Measurements from ENCODE around the gene ELMOD1. TPM values are rescaled to one million over a fixed set of nuclear protein-coding genes. Genes with fewer than 3 reads are reported as not detected.

Gene ELMOD1
- total and polyA plus RNA-seq, 7 experiments from 2014 or later = not detected

- no peaks in the 10 kb centered on the region for H3K36me3 ChIP-seq (ENCODE audit: control insufficient read depth in 2 of 3, insufficient read depth in 3 of 3, low read length in 3 of 3)
- H3K27me3 Mint-ChIP-seq = peaks cover 17 to 49% (median 19%) of the 10 kb centered on the region in 5 donors
- ChIA-PET CTCF (no interaction called here), POLR2A (no interaction called here)
- ATAC-seq (no peak), DNase-seq (no peak)
- H3K27ac ChIP-seq (ENCODE audit: low read depth, low read length) = no peak overlapping the region
- H3K4me1 ChIP-seq (ENCODE audit: control insufficient read depth in 2 of 2, insufficient read depth in 2 of 2, low read length in 2 of 2) = no peaks in the 10 kb centered on the region
- H3K9me3 ChIP-seq (ENCODE audit: control insufficient read depth in 2 of 3, low read length in 3 of 3) = no peaks in the 10 kb centered on the region
- peaks cover 0 to 1% (median 0%) of the 10 kb centered on the region in 7 donors for H3K4me1 Mint-ChIP-seq
- H3K4me3 Mint-ChIP-seq = no peak overlapping the region
- no peak overlapping the region for H3K27ac Mint-ChIP-seq
- H3K27me3 ChIP-seq (ENCODE audit: control insufficient read depth in 2 of 2, insufficient read depth in 2 of 2, low read length in 2 of 2) = peaks cover 0 to 2% of the 10 kb centered on the region in 2 donors
- peaks cover 0 to 2% (median 0%) of the 10 kb centered on the region in 11 donors for H3K9me3 Mint-ChIP-seq
- intact Hi-C loops (cut with micrococcal nuclease) = no loop called here
- H3K4me3 ChIP-seq (ENCODE audit: low read length) = no peak overlapping the region
- H3K36me3 Mint-ChIP-seq = no peaks in the 10 kb centered on the region
These were observed 57.3 kb downstream of the ELMOD1 start for GRCh38 chr11:107648242-107648641.

- Histone ChIP-seq H3K27me3 (ENCODE audit: control insufficient read depth in 2 of 2, insufficient read depth in 2 of 2, low read length in 2 of 2) (peaks cover 0 to 2% of the 10 kb centered on the region in 2 donors), H3K4me3 (ENCODE audit: low read length) (no peak overlapping the region), H3K9me3 (ENCODE audit: control insufficient read depth in 2 of 3, low read length in 3 of 3) (no peaks in the 10 kb centered on the region), H3K4me1 (ENCODE audit: control insufficient read depth in 2 of 2, insufficient read depth in 2 of 2, low read length in 2 of 2) (no peaks in the 10 kb centered on the region), H3K27ac (ENCODE audit: low read depth, low read length) (no peak overlapping the region), H3K36me3 (ENCODE audit: control insufficient read depth in 2 of 3, insufficient read depth in 3 of 3, low read length in 3 of 3) (no peaks in the 10 kb centered on the region)
- peaks cover 19 to 57% (median 32%) of the 10 kb centered on the region in 5 donors for H3K27me3 Mint-ChIP-seq
- POLR2A ChIA-PET = no interaction called here
- no peaks in the 10 kb centered on the region for H3K36me3 Mint-ChIP-seq
- no peak overlapping the region for H3K27ac Mint-ChIP-seq
- no peak overlapping the region for H3K4me3 Mint-ChIP-seq
- peaks cover 0 to 1% (median 0%) of the 10 kb centered on the region in 7 donors for H3K4me1 Mint-ChIP-seq
- CTCF ChIA-PET = no interaction called here
- no peaks in the 10 kb centered on the region for H3K9me3 Mint-ChIP-seq
- no peak for ATAC-seq
- DNase-seq = no peak
- intact Hi-C loops (cut with micrococcal nuclease) = no loop called here
These were observed 60.7 kb downstream of the ELMOD1 start for GRCh38 chr11:107651672-107652071.

- Mint-ChIP-seq H3K27ac (no peak overlapping the region), H3K4me1 (peaks cover 0 to 1% (median 0%) of the 10 kb centered on the region in 7 donors), H3K27me3 (peaks cover 20 to 53% (median 31%) of the 10 kb centered on the region in 5 donors), H3K36me3 (no peaks in the 10 kb centered on the region), H3K4me3 (no peak overlapping the region), H3K9me3 (no peaks in the 10 kb centered on the region)
- ATAC-seq (no peak), DNase-seq (no peak)
- Histone ChIP-seq H3K9me3 (ENCODE audit: control insufficient read depth in 2 of 3, low read length in 3 of 3) (no peaks in the 10 kb centered on the region), H3K4me1 (ENCODE audit: control insufficient read depth in 2 of 2, insufficient read depth in 2 of 2, low read length in 2 of 2) (no peaks in the 10 kb centered on the region), H3K36me3 (ENCODE audit: control insufficient read depth in 2 of 3, insufficient read depth in 3 of 3, low read length in 3 of 3) (no peaks in the 10 kb centered on the region), H3K4me3 (ENCODE audit: low read length) (no peak overlapping the region), H3K27me3 (ENCODE audit: control insufficient read depth in 2 of 2, insufficient read depth in 2 of 2, low read length in 2 of 2) (peaks cover 0 to 2% of the 10 kb centered on the region in 2 donors), H3K27ac (ENCODE audit: low read depth, low read length) (no peak overlapping the region)
- ChIA-PET POLR2A (no interaction called here), CTCF (interaction anchor here (0.7 kb wide), 1 partner anchor 36 kb away, joined by 3 read pairs; no protein-coding TSS in a partner anchor)
- intact Hi-C loops (cut with micrococcal nuclease) = no loop called here
These were observed 62.1 kb downstream of the ELMOD1 start for GRCh38 chr11:107653076-107653475.

- ATAC-seq (no peak), DNase-seq (no peak)
- Histone ChIP-seq H3K4me3 (ENCODE audit: low read length) (no peak overlapping the region), H3K27ac (ENCODE audit: low read depth, low read length) (no peak overlapping the region), H3K27me3 (ENCODE audit: control insufficient read depth in 2 of 2, insufficient read depth in 2 of 2, low read length in 2 of 2) (peaks cover 0 to 2% of the 10 kb centered on the region in 2 donors), H3K36me3 (ENCODE audit: control insufficient read depth in 2 of 3, insufficient read depth in 3 of 3, low read length in 3 of 3) (no peaks in the 10 kb centered on the region), H3K4me1 (ENCODE audit: control insufficient read depth in 2 of 2, insufficient read depth in 2 of 2, low read length in 2 of 2) (no peaks in the 10 kb centered on the region), H3K9me3 (ENCODE audit: control insufficient read depth in 2 of 3, low read length in 3 of 3) (no peaks in the 10 kb centered on the region)
- Mint-ChIP-seq H3K4me1 (no peaks in the 10 kb centered on the region), H3K9me3 (no peaks in the 10 kb centered on the region), H3K27ac (no peak overlapping the region), H3K36me3 (no peaks in the 10 kb centered on the region), H3K4me3 (no peak overlapping the region), H3K27me3 (peaks cover 10 to 29% (median 26%) of the 10 kb centered on the region in 5 donors)
- intact Hi-C loops (cut with micrococcal nuclease) = no loop called here
- ChIA-PET POLR2A (no interaction called here), CTCF (no interaction called here)
These were observed 64.7 kb downstream of the ELMOD1 start for GRCh38 chr11:107655602-107656001.

GRCh38 chr11:107659310-107659709 is 68.4 kb downstream of the ELMOD1 start:
- Histone ChIP-seq H3K27ac (ENCODE audit: low read depth, low read length) (no peak overlapping the region), H3K36me3 (ENCODE audit: control insufficient read depth in 2 of 3, insufficient read depth in 3 of 3, low read length in 3 of 3) (no peaks in the 10 kb centered on the region), H3K9me3 (ENCODE audit: control insufficient read depth in 2 of 3, low read length in 3 of 3) (no peaks in the 10 kb centered on the region), H3K27me3 (ENCODE audit: control insufficient read depth in 2 of 2, insufficient read depth in 2 of 2, low read length in 2 of 2) (no peaks in the 10 kb centered on the region), H3K4me3 (ENCODE audit: low read length) (no peak overlapping the region), H3K4me1 (ENCODE audit: control insufficient read depth in 2 of 2, insufficient read depth in 2 of 2, low read length in 2 of 2) (no peaks in the 10 kb centered on the region)
- no peak for DNase-seq
- Mint-ChIP-seq H3K9me3 (no peaks in the 10 kb centered on the region), H3K27ac (no peak overlapping the region), H3K36me3 (no peaks in the 10 kb centered on the region), H3K27me3 (peaks cover 5 to 20% (median 14%) of the 10 kb centered on the region in 5 donors), H3K4me3 (no peak overlapping the region), H3K4me1 (no peaks in the 10 kb centered on the region)
- ATAC-seq = no peak
- CTCF ChIA-PET = no interaction called here
- intact Hi-C loops (cut with micrococcal nuclease) = no loop called here
- POLR2A ChIA-PET = no interaction called here

GRCh38 chr11:107660066-107660465 is 69.1 kb downstream of the ELMOD1 start:
- CTCF ChIA-PET = no interaction called here
- Mint-ChIP-seq H3K27ac (no peak overlapping the region), H3K9me3 (no peaks in the 10 kb centered on the region), H3K4me3 (no peak overlapping the region), H3K27me3 (peaks cover 5 to 25% (median 21%) of the 10 kb centered on the region in 5 donors), H3K36me3 (no peaks in the 10 kb centered on the region), H3K4me1 (no peaks in the 10 kb centered on the region)
- no peak overlapping the region for H3K27ac ChIP-seq (ENCODE audit: low read depth, low read length)
- ATAC-seq (no peak), DNase-seq (no peak)
- POLR2A ChIA-PET = no interaction called here
- H3K4me1 ChIP-seq (ENCODE audit: control insufficient read depth in 2 of 2, insufficient read depth in 2 of 2, low read length in 2 of 2) = no peaks in the 10 kb centered on the region
- H3K27me3 ChIP-seq (ENCODE audit: control insufficient read depth in 2 of 2, insufficient read depth in 2 of 2, low read length in 2 of 2) = no peaks in the 10 kb centered on the region
- intact Hi-C loops (cut with micrococcal nuclease) = no loop called here
- H3K4me3 ChIP-seq (ENCODE audit: low read length) = no peak overlapping the region
- H3K9me3 ChIP-seq (ENCODE audit: control insufficient read depth in 2 of 3, low read length in 3 of 3) = no peaks in the 10 kb centered on the region
- no peaks in the 10 kb centered on the region for H3K36me3 ChIP-seq (ENCODE audit: control insufficient read depth in 2 of 3, insufficient read depth in 3 of 3, low read length in 3 of 3)

- intact Hi-C loops (cut with micrococcal nuclease) = no loop called here
- H3K36me3 ChIP-seq (ENCODE audit: control insufficient read depth in 2 of 3, insufficient read depth in 3 of 3, low read length in 3 of 3) = no peaks in the 10 kb centered on the region
- Mint-ChIP-seq H3K9me3 (no peaks in the 10 kb centered on the region), H3K4me3 (no peak overlapping the region), H3K36me3 (no peaks in the 10 kb centered on the region), H3K27ac (no peak overlapping the region), H3K27me3 (peaks cover 3 to 27% (median 19%) of the 10 kb centered on the region in 5 donors), H3K4me1 (no peaks in the 10 kb centered on the region)
- no peak overlapping the region for H3K27ac ChIP-seq (ENCODE audit: low read depth, low read length)
- H3K9me3 ChIP-seq (ENCODE audit: control insufficient read depth in 2 of 3, low read length in 3 of 3) = no peaks in the 10 kb centered on the region
- no peaks in the 10 kb centered on the region for H3K27me3 ChIP-seq (ENCODE audit: control insufficient read depth in 2 of 2, insufficient read depth in 2 of 2, low read length in 2 of 2)
- DNase-seq = no peak
- no peak for ATAC-seq
- H3K4me1 ChIP-seq (ENCODE audit: control insufficient read depth in 2 of 2, insufficient read depth in 2 of 2, low read length in 2 of 2) = no peaks in the 10 kb centered on the region
- no peak overlapping the region for H3K4me3 ChIP-seq (ENCODE audit: low read length)
- CTCF ChIA-PET = no interaction called here
- POLR2A ChIA-PET = no interaction called here
These were observed 70.7 kb downstream of the ELMOD1 start for GRCh38 chr11:107661656-107662055.
